Measurements from ENCODE around the gene CAPG.

DNA sequence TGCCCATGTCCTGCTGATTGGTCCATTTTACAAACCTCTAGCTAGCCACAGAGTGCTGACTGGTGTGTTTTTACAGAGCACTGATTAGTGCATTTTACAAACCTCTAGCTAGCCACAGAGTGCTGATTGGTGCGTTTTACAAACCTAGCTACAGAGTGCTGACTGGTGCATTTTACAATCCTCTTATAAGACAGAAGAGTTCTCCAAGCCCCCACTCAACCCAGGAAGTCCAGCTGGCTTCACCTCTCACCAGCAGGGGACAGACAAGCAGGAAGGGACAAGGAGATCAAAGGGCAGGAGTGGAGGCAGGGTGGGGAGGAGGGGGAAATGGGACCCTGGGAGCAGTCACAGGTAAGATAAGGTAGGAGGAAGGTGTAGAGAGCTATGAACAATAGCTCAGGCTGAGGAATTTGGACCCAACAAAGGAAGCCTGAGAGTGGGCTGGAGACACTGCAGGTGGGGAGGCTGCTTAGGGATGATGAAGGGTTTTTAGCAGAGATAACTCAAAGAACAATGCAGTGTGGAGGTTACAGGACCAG lies 45.5 kb upstream of the CAPG start:
- TF ChIP-seq, protein P1, sequence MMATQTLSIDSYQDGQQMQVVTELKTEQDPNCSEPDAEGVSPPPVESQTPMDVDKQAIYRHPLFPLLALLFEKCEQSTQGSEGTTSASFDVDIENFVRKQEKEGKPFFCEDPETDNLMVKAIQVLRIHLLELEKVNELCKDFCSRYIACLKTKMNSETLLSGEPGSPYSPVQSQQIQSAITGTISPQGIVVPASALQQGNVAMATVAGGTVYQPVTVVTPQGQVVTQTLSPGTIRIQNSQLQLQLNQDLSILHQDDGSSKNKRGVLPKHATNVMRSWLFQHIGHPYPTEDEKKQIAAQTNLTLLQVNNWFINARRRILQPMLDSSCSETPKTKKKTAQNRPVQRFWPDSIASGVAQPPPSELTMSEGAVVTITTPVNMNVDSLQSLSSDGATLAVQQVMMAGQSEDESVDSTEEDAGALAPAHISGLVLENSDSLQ (IDR thresholded peaks at IDR 0.05), result no peak; the same call in 1 of the 2 replicates
- TF ChIP-seq ZNF408 (CRISPR knock-in tag; IDR thresholded peaks at IDR 0.05; ENCODE audit: low read depth), result no peak
- TF ChIP-seq NR2C2 (CRISPR knock-in tag; IDR thresholded peaks at IDR 0.05), result no peak
- peak; percentile 15; the same call in 1 of the 2 replicates for TF ChIP-seq NR2C2 (tag; IDR thresholded peaks at IDR 0.05)
- no peak for TF ChIP-seq RBM22 (IDR thresholded peaks at IDR 0.05; ENCODE audit: low read depth, low read length, poor library complexity, severe bottlenecking)
- TF ChIP-seq SP1 (CRISPR knock-in tag; IDR thresholded peaks at IDR 0.05), result no peak
